ENCODE measurements around the gene TRIM22.
"Not testable (repeated sequence)": the region's sequence is repeated elsewhere in the genome, so short reads cannot be mapped to it uniquely, and the experiment has no call there.

Gene TRIM22, protein sequence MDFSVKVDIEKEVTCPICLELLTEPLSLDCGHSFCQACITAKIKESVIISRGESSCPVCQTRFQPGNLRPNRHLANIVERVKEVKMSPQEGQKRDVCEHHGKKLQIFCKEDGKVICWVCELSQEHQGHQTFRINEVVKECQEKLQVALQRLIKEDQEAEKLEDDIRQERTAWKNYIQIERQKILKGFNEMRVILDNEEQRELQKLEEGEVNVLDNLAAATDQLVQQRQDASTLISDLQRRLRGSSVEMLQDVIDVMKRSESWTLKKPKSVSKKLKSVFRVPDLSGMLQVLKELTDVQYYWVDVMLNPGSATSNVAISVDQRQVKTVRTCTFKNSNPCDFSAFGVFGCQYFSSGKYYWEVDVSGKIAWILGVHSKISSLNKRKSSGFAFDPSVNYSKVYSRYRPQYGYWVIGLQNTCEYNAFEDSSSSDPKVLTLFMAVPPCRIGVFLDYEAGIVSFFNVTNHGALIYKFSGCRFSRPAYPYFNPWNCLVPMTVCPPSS

GRCh38 chr11:5689551-5689983 lies at the start of gene TRIM22:
TSS of gene TRIM22 (plus strand) at chr11:5689790. CDS start at chr11:5696233, 6,443 bp downstream.
- peak within 1 kb of the TSS; percentile 95 for H3K27ac Mint-ChIP-seq
- H3K9me3 Mint-ChIP-seq = no peaks in the 10 kb centered on the region
- H3K36me3 Mint-ChIP-seq (ENCODE audit: low read depth) = peaks cover 10% of the 10 kb centered on the region
- peak within 1 kb of the TSS; percentile 94 for H3K4me3 Mint-ChIP-seq
- H3K4me1 Mint-ChIP-seq = peaks cover 59% of the 10 kb centered on the region
- DNase-seq (peak; percentile 49), ATAC-seq (peak; percentile 74)
- peaks cover 3% of the 10 kb centered on the region for H3K27me3 Mint-ChIP-seq

DNA sequence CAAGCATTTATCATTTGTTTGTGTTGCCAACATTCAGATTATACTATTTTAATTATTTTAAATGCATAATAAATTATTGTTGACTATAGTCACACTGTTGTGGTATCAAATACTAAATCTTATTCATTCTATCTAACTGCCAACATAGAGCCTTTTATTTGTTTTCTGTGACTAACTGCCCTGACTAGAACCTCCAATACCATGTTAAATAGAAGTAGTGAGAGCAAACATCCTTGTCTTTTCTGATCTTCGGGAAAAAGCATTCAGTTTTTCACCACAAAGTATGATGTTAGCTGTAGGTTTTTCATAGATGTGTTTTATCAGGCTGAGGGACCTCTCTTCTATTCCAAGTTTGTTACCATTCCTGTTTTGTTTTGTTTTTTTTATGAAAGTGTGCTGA lies 49.6 kb upstream of the TRIM22 start:
- Mint-ChIP-seq H3K4me3 (no peak overlapping the region), H3K9me3 (no peaks in the 10 kb centered on the region), H3K4me1 (peaks cover 8% of the 10 kb centered on the region), H3K36me3 (ENCODE audit: low read depth) (peaks cover 46% of the 10 kb centered on the region), H3K27me3 (no peaks in the 10 kb centered on the region), H3K27ac (no peak overlapping the region)
- ATAC-seq (no peak), DNase-seq (no peak)

DNA sequence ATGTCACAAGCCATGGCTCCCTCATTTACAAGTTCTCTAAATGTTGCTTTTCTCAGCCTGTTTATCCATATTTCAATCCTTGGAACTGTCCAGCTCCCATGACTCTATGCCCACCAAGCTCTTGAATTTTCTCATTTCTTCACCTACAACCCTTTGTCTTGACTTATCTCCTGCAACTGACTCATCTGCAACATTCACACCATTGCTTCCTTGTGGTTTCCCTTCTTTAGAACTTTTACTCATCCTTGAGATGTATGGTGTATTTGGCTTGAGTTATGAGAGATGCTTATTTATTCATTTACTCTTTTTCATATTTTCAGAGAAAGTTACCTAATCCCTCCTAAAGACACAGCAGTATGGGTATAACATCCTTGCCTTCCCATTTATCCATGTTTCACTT lies 46.0 kb upstream of the TRIM22 start:
- no peak overlapping the region for H3K27ac Mint-ChIP-seq
- H3K4me3 Mint-ChIP-seq = no peak overlapping the region
- peaks cover 30% of the 10 kb centered on the region for H3K36me3 Mint-ChIP-seq (ENCODE audit: low read depth)
- ATAC-seq (peak; percentile 86), DNase-seq (no peak)
- H3K4me1 Mint-ChIP-seq = peaks cover 8% of the 10 kb centered on the region
- H3K9me3 Mint-ChIP-seq = no peaks in the 10 kb centered on the region
- H3K27me3 Mint-ChIP-seq = no peaks in the 10 kb centered on the region

DNA sequence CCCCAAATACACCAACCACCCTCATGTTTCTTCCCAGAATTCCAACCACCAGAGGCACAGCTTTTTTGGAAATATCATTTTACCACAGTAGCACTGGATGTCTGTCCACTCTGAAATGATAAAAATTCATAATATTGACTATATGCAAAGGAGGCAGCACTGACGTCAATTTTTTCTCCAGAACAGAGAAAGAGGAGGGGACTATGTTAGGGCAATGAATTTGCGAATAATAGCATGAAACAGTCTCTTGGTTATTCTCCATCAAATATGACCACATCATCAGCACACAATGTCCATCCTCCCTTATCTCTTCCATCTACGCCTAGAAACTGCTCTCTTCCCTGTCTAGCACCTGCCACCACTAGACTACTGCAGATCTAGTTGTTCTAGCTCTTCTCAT lies 43.5 kb upstream of the TRIM22 start:
- DNase-seq = no peak
- Mint-ChIP-seq H3K4me1 (peaks cover 8% of the 10 kb centered on the region), H3K4me3 (no peak overlapping the region), H3K27ac (no peak overlapping the region), H3K36me3 (ENCODE audit: low read depth) (peaks cover 11% of the 10 kb centered on the region), H3K9me3 (no peaks in the 10 kb centered on the region), H3K27me3 (no peaks in the 10 kb centered on the region)
- no peak for ATAC-seq

DNA sequence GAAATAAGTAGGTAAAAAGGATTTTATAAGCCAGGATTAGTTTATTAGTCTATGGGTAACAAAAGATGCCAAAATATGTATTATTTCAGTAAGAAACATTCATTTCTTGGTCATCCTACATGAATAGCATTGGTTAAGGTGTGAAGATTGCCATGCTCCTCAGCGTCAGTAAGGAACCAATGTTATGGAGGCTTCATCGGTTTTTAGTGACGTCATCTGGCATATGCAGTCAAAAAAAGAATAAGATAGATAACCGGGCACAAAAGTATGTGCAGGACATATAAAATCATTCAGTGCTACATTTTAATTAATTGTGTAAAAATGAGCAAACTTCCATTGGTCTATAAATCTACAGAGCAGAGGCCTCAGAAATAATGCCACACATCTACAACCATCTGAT lies 34.1 kb upstream of the TRIM22 start:
- ATAC-seq = no peak
- H3K27ac Mint-ChIP-seq = no peak overlapping the region
- no peak overlapping the region for H3K4me3 Mint-ChIP-seq
- DNase-seq = no peak
- H3K9me3 Mint-ChIP-seq = no peaks in the 10 kb centered on the region
- H3K4me1 Mint-ChIP-seq = no peaks in the 10 kb centered on the region
- peaks cover 6% of the 10 kb centered on the region for H3K36me3 Mint-ChIP-seq (ENCODE audit: low read depth)
- H3K27me3 Mint-ChIP-seq = no peaks in the 10 kb centered on the region

GRCh38 chr11:5656956-5657355 lies 32.6 kb upstream of the TRIM22 start:
- H3K4me3 Mint-ChIP-seq; ATAC-seq; DNase-seq; H3K27me3 Mint-ChIP-seq; H3K9me3 Mint-ChIP-seq; H3K4me1 Mint-ChIP-seq; H3K27ac Mint-ChIP-seq; H3K36me3 Mint-ChIP-seq (ENCODE audit: low read depth): not testable (repeated sequence)

DNA sequence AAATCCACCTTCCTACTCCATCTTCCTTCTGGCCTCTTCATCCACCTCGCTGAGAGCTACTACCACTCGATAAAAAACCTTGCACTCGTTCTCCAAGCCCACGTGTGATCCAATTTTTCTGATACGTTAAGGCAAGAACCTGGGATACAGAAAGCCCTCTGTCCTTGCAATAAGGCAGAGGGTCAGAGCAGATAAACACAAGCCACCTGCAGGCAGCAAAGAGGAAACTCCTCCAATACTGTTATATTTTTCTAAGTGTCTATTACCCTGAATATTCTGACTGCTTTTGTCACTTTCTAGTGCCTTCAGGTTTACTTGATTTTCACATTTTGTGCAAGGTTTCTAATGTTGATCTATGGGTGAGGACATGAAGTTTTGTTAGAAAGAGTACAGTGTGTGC lies 31.3 kb upstream of the TRIM22 start:
- Mint-ChIP-seq H3K27me3 (no peaks in the 10 kb centered on the region), H3K4me1 (no peaks in the 10 kb centered on the region), H3K27ac (no peak overlapping the region), H3K4me3 (no peak overlapping the region), H3K36me3 (ENCODE audit: low read depth) (peaks cover 6% of the 10 kb centered on the region), H3K9me3 (no peaks in the 10 kb centered on the region)
- DNase-seq = no peak
- no peak for ATAC-seq

GRCh38 chr11:5663511-5663910 lies 26.1 kb upstream of the TRIM22 start:
- H3K4me3 Mint-ChIP-seq = no peak overlapping the region
- no peaks in the 10 kb centered on the region for H3K4me1 Mint-ChIP-seq
- no peaks in the 10 kb centered on the region for H3K9me3 Mint-ChIP-seq
- H3K27me3 Mint-ChIP-seq = no peaks in the 10 kb centered on the region
- H3K27ac Mint-ChIP-seq = no peak overlapping the region
- no peak for ATAC-seq
- peaks cover 15% of the 10 kb centered on the region for H3K36me3 Mint-ChIP-seq (ENCODE audit: low read depth)
- DNase-seq = no peak

DNA sequence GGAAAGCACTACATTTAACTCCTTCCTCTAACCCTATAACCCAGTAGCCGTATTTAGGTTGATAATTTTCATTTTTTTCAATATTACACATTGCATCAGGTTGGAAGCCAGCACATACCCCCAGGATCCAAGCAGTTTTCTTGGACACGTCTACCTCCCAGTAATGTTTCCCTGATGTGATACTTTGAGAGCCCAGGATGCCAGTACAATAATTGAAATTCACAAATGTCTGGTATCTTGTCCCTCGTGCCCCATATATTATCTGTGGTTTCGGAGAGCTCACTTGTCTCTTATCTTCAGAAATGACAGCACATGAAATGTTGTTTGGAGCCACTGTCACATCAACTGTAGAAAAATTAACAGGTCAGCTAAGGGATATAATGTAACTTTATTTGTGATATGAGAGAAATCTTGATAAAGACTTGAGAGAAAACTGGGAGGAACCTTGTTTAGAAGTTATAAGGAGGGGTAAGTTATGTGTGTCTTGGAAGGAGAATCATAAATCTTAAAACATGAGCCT lies 24.5 kb upstream of the TRIM22 start:
- no peak for DNase-seq
- no peak overlapping the region for H3K4me3 Mint-ChIP-seq
- H3K9me3 Mint-ChIP-seq = no peaks in the 10 kb centered on the region
- H3K27ac Mint-ChIP-seq = no peak overlapping the region
- H3K4me1 Mint-ChIP-seq = no peaks in the 10 kb centered on the region
- no peaks in the 10 kb centered on the region for H3K27me3 Mint-ChIP-seq
- H3K36me3 Mint-ChIP-seq (ENCODE audit: low read depth) = peaks cover 19% of the 10 kb centered on the region
- no peak for ATAC-seq

DNA sequence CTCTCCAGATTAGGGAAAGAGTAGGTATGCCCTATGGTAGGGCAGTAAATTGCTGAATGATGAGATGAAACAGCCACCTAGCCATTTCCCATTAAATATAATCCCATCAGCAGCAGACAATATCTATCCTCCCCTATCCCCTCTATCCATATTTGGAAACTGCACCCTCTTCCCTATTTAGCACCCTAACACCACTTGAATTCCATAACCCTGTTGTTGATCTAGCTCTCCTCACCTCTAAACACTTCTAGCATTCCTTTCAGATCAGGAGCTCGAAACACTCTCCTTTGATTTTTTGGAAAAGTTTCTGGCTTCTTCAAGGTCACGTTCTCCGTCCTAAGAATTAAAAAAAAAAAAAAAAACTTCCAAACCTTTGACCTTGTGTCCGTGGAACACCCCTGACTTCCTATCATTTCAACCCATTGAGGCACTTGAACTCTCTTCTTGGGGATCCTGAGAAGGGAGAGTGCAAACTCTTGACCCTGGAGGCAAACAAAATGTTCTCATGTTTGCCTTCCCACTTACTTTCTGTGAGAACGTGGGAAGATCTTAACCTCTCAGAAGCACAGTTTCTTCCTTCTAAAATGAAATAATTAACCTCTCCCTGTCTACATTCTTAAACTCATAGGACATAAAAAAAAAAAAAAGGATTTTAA lies 23.7 kb upstream of the TRIM22 start:
- Mint-ChIP-seq H3K36me3 (ENCODE audit: low read depth) (peaks cover 24% of the 10 kb centered on the region), H3K4me1 (no peaks in the 10 kb centered on the region), H3K4me3 (no peak overlapping the region), H3K9me3 (no peaks in the 10 kb centered on the region), H3K27me3 (no peaks in the 10 kb centered on the region), H3K27ac (no peak overlapping the region)
- ATAC-seq = no peak
- no peak for DNase-seq

GRCh38 chr11:5666402-5666793 lies 23.2 kb upstream of the TRIM22 start:
- Mint-ChIP-seq H3K36me3 (ENCODE audit: low read depth) (peaks cover 25% of the 10 kb centered on the region), H3K4me1 (no peaks in the 10 kb centered on the region)

GRCh38 chr11:5671831-5672230 lies 17.8 kb upstream of the TRIM22 start:
- Mint-ChIP-seq H3K27ac (no peak overlapping the region), H3K27me3 (no peaks in the 10 kb centered on the region), H3K4me1 (peaks cover 7% of the 10 kb centered on the region), H3K9me3 (no peaks in the 10 kb centered on the region), H3K36me3 (ENCODE audit: low read depth) (peaks cover 26% of the 10 kb centered on the region), H3K4me3 (no peak overlapping the region)
- DNase-seq = no peak
- no peak for ATAC-seq

More at GRCh38 chr11:5666402-5666793, 23.2 kb upstream of the TRIM22 start:
- no peak for DNase-seq
- Mint-ChIP-seq H3K9me3 (no peaks in the 10 kb centered on the region), H3K4me3 (no peak overlapping the region), H3K27ac (no peak overlapping the region), H3K27me3 (no peaks in the 10 kb centered on the region)
- no peak for ATAC-seq

GRCh38 chr11:5674391-5674790 lies 15.2 kb upstream of the TRIM22 start:
- Mint-ChIP-seq H3K4me1 (peaks cover 7% of the 10 kb centered on the region), H3K27me3 (no peaks in the 10 kb centered on the region), H3K4me3 (no peak overlapping the region), H3K27ac (no peak overlapping the region), H3K36me3 (ENCODE audit: low read depth) (peaks cover 33% of the 10 kb centered on the region), H3K9me3 (no peaks in the 10 kb centered on the region)
- ATAC-seq (peak; percentile 15), DNase-seq (no peak)

GRCh38 chr11:5679811-5680210 lies 9.8 kb upstream of the TRIM22 start:
- ATAC-seq (no peak), DNase-seq (no peak)
- H3K27ac Mint-ChIP-seq = no peak overlapping the region
- peaks cover under 1% of the 10 kb centered on the region for H3K27me3 Mint-ChIP-seq
- H3K4me1 Mint-ChIP-seq = peaks cover 16% of the 10 kb centered on the region
- no peak overlapping the region for H3K4me3 Mint-ChIP-seq
- H3K9me3 Mint-ChIP-seq = peaks cover 4% of the 10 kb centered on the region
- peaks cover 26% of the 10 kb centered on the region for H3K36me3 Mint-ChIP-seq (ENCODE audit: low read depth)

DNA sequence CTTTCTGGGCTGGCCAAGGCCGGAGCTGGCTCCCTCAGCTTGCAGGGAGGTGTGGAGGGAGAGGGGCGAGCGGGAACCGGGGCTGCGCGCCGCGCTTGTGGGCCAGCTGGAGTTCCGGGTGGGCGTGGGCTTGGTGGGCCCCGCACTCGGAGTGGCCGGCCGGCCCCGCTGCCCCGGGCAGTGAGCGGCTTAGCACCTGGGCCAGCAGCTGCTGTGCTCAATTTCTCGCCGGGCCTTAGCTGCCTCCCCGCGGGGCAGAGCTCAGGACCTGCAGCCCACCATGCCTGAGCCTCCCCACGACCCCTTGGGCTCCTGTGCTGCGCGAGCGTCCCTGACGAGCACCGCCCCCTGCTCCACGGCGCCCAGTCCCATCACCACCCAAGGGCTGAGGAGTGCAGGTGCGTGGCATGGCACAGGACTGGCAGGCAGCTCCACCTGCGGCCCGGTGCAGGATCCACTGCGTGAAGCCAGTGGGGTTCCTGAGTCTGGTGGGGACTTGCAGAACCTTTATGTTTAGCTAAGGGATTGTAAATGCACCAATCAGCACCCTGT lies 6.6 kb upstream of the TRIM22 start:
- ATAC-seq, H3K27me3 Mint-ChIP-seq, H3K4me3 Mint-ChIP-seq, DNase-seq, H3K9me3 Mint-ChIP-seq, H3K27ac Mint-ChIP-seq: not testable (repeated sequence)
- H3K36me3 Mint-ChIP-seq (ENCODE audit: low read depth) = peaks cover 15% of the 10 kb centered on the region
- H3K4me1 Mint-ChIP-seq = peaks cover 32% of the 10 kb centered on the region
